ENCODE measurements around the gene IL22RA1.

Gene IL22RA1, protein sequence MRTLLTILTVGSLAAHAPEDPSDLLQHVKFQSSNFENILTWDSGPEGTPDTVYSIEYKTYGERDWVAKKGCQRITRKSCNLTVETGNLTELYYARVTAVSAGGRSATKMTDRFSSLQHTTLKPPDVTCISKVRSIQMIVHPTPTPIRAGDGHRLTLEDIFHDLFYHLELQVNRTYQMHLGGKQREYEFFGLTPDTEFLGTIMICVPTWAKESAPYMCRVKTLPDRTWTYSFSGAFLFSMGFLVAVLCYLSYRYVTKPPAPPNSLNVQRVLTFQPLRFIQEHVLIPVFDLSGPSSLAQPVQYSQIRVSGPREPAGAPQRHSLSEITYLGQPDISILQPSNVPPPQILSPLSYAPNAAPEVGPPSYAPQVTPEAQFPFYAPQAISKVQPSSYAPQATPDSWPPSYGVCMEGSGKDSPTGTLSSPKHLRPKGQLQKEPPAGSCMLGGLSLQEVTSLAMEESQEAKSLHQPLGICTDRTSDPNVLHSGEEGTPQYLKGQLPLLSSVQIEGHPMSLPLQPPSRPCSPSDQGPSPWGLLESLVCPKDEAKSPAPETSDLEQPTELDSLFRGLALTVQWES

DNA sequence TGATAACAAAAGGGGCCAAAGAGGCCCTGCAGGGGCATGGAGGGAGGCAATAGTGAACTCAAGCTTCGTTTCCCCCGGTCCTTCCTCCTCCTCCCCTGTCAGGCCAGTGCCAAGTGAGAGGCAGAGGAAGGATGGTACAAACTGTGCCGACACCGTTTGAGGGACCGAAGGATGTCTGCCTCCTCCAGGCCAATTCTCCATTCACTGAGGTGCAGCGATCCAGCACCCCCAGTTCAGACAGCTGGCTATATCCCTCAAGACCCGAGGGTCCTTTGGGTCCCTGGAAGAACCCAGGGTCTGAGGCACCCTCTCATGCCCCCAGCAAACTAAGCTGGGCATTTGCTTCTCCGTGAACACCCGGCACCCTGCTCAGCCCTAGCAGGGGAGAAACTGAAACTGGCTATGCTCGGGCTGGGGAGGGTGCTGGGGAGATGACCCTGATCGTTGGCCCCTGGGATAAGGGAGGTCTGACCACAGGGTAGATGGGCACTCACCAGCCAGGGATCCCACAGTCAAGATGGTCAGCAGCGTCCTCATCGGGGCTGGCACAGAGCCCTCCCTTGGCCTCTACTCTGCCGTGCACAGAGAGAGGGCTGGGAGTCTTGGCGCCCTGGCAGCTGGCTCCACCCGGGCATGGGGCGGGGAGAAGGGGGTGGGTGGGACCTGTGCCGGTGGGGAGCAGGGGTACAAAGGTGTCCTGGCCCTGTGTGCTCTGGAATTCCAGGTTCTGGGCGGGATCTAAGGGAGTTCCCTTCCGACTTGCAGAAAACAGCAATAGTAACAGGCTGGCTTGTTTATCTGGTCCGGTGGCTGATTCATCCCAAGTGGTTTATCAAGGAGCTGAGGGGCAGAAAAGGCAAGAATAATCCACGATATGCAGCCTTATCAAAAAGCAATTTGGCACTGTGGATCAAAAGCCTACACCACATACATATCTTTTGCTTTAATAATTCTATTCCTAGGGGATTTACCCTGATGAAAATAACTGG is at the start of gene IL22RA1:
Gene IL22RA1, minus strand, starts transcription at position 595 of the 989 bp plus-strand sequence. Its CDS starts 58 bp downstream, at position 537.
- DNase-seq: no peak

DNA sequence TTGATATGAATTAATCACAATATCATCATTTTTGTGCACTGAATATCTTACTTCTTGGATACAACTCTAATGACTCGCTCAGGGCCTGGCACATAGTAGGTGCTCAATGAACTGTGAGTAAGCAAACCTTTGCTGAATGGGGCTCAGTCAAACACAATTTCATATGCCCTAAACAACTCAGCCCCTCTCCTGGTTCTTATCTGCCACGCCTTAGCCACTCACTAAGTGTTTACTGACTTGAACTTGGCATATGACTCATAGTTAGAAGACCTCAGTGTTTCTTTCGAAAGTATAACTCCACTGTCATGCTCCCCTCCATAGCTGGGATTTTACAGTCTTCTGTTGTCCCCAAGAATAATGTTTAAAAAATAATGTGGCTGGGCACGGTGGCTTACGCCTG is 48.9 kb upstream of the IL22RA1 start:
- DNase-seq: no peak

DNA sequence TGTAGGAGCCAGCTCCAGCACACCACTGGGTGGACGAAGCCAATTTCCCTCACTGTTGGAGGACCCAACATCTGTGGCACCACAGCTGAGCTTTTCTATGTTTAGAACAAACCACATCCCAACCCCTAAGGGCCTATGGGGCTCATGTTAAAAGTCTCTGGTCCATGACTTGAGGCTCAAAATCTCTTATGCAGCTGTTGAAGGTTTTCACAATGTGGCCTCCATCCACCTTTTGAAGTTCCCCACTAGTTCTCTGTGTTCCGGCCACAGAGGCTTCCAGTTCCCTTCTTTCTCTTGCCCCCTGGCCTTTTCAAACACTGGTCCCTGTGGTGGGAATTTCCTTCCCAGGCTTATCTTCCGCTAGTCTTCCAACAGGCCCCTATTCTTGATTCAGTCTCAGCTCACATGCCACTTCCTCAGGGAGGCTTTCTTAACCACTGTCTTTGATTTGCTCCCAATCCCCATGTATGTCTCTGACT is 48.1 kb upstream of the IL22RA1 start:
- no peak for DNase-seq

DNA sequence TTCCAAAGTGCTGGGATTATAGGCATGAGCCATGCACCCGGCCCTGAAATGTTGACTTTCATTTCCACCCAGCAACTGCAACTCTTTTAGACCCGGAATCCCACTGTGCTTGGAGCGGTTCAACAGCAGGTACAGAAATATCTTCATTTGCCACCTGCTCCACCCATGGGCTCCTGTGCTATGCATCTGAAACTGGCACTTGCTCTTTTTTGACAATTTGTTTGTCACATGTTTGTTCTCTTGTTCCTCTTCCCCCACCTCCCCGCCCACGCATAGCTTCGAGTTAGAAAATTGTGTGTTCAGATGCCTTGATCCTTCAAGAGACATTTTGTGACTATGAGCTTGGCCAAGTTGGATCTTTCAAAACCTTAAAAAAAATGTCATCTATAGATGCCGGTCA is 46.6 kb upstream of the IL22RA1 start:
- DNase-seq: no peak

DNA sequence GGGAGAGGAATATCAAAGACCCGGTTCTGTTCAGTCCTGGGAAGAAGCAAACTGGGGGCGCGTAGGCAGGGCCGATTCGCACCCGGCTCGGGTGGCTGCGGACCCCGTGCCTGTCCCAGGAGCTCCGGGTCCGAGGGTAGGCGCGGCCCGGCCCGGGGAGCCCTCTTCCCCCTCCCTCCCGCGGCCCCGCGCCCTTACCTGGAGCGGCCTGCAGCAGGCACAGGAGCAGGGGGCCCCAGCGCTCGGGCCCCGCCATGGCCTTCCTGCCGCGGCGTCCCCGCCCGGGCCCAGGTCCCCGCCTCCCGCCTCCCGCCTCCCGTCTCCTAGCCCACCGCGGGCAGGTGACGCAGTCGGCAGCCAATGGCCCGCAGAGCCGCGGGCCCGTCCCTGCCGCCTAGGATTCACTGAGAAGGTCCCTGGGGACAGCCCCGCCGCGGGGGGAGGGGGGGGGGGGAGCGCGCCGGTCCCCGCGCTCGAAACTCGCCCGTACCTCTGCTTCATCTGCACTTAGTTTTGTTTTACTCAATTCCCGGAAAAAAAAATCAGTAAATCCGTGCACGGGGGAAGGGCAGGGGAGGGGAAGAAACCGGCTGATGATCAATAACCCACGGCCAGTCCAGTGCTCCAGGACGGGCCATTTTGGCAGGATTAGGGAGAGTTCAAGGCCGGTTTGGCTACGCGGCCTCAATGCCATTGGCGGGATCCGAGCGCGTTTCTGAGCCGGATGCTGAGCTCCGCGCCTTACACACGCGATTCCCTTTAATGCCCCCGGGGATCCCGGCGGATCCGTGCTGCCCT is 44.3 kb upstream of the IL22RA1 start, which contains the start of gene IFNLR1:
Gene IFNLR1, minus strand, starts transcription at position 297 of the 798 bp plus-strand sequence. Its CDS starts 41 bp downstream, at position 256.
- DNase-seq: no peak

DNA sequence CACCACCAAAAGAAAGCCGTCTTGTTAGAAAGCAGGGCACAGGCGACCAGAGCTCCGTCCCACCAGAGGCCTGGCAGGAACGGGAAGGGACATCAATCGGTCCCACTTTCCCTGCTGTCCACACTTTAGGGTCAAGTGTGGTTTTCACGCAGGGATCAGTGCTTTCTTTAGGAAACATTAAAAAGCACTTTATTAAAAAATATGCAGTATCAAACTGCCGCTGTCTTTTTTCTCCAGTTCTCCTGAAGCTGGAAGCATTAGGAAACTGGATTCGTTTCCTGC is 43.7 kb upstream of the IL22RA1 start:
- DNase-seq: no peak

DNA sequence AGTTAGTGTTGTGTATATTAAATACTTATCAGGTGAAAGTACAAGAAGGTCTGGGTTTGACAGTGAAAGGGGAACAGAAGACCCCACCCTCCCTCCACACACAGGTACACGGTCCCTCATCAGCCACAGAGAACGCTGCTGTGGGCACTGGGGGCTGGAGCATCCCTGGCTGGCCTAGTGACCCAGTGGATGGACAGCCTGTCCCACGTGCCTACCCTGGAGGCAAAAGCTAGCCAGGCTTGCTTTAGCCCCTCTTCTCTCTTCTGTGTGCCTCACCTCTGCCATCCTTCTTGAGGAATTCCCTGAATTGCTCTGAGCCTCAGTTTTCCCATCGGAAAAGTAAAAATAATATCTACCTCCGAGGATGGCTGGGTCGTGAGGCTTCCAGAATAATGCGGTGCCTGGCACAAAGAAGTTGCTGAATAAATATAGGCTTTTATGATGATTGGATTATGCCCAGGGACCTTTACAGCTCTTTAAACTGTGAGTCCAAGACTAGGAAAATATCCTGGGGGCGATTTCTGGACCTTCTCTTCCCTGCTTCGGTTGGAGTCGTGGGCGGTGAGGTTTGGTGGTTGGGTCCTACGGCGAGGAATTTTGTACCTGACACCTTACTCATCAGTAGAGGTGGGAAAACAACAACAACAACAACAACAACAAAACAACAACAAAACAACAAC is 43.2 kb upstream of the IL22RA1 start:
- no peak for DNase-seq

DNA sequence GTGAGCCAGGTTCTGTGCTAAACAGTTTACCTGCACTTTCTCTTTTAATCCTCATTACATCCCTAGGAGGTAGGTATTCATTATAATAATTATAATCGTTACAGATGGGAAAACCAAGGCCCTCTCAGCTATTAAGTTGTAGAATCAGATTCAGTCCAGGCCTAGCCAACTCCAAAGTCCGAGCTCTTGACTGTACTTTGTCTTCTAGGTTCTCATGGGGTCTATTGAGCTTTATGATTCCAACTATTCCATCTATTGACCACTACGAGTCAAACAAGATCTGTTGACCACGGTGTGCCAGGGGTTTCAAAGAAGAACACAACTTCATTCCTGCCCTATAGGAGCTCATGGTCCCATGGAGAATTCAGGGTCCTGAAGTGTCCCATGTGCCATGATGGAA is 42.1 kb upstream of the IL22RA1 start:
- DNase-seq: no peak

DNA sequence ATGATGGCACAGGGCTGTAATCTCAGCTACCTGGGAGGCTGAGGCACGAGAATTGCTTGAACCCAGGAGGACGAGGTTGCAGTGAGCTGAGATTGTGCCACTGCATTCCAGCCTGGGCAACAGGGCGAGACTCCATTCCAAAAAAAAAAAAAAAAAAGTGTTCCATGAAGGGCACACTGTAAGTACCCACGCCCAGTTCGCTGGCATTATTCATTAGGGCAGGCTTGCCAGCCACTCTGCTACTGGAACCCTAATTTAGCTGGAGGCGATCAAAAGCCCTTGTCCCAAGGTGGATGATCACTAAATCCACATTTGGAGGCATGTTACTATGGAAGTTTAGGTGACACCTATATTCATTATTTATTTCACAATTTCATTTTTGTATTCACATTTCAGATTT is 39.1 kb upstream of the IL22RA1 start:
- no peak for DNase-seq

DNA sequence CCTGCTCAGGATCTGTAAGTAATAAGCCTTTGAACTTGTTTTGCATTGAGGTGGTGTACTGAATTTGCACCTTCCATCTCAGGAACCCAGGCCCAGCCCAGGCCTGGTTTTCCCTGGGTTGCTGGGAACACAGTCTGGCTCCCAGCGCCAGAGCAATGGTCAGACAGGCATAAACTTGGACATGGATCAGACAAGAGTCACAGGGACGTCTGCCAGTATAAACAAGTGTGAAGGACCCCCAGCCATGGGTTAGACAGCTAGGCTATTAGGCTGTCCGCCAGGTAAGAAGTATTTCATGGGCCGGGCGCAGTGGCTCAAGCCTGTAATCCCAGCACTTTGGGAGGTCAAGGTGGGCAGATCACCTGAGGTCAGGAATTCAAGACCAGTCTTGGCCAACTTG is 38.7 kb upstream of the IL22RA1 start:
- no peak for DNase-seq

DNA sequence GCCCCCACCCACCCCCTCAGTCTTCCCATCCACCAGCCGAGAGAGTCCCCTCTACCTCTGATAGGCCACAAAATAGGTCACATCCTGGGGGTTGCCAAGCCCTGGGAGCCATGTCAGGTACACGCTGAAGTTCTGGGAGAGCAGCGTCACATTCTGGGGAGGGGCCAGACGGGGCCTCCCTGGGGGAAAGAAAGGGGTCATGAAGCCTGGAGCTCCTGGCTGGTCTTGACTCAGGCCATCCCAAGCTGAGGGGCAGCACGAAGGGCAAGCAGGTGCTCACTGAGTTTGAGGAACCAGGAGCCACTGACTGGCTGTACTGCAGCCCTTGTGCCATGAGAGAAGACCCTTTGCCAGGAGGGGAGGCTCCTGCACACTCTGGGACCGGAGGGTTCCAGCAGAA is 37.7 kb upstream of the IL22RA1 start:
- DNase-seq: no peak

DNA sequence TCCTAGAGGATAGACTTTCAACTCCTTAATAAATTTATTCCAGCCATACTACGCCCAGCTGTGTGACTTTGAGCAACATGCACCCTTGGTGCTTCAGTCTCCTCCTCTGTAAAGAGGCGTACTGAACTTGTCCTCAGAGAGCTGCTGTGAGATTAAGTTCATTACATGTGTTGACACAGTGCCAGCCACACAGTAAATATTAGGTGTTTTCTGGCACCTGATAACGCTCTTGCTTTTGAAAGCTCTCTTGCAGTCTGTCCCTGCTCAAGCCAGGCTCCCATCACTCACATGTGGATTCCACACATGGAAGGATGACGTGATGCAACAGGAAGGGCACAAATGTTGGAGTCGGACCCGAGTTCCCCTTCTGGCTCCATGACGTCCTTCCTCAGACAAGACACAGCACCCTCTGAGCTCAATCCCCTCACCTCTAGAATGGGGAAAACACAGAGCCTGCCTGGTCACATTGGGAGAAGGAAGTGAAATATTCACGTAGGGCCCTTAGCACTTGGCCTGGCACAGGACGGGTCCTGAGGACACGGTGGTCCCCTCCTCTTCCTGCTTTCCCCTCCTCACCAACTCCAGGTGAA is 36.4 kb upstream of the IL22RA1 start:
- DNase-seq: no peak

DNA sequence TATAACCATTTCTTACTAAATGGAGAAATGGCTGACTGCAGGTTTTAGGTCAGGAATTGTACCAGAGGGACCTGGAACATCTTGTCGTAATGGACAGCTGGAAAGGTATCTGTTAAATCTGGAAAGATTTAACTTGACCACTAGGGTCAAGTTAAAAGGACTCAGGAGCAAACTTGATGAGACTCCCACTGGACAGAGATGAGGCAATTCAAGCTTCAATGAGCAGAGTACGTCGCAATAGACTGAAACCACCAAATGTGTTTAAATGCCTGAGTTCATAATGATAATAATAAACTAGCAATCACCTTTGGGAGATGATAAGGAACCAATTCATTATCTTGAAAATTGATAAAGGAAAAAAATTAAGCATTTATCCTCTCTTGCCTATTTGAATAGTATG is 35.5 kb upstream of the IL22RA1 start:
- no peak for DNase-seq

DNA sequence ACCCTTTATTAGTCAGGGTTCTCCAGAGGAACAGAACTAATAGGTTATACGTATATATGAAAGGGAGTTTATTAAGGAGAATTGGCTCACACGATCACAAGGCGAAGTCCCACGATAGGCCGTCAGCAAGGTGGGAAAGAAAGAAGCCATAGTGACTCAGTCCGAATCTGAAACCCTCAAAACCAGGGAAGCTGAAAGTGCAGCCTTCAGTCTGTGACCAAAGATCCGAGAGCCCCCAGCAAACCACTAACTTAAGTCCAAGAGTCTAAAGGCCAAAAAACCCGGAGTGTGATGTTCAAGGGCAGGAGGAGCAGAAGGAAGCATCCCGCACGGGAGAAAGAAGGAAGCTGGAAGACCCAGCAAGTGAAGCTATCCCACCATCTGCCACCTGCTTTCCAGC is 34.2 kb upstream of the IL22RA1 start:
- DNase-seq: no peak

DNA sequence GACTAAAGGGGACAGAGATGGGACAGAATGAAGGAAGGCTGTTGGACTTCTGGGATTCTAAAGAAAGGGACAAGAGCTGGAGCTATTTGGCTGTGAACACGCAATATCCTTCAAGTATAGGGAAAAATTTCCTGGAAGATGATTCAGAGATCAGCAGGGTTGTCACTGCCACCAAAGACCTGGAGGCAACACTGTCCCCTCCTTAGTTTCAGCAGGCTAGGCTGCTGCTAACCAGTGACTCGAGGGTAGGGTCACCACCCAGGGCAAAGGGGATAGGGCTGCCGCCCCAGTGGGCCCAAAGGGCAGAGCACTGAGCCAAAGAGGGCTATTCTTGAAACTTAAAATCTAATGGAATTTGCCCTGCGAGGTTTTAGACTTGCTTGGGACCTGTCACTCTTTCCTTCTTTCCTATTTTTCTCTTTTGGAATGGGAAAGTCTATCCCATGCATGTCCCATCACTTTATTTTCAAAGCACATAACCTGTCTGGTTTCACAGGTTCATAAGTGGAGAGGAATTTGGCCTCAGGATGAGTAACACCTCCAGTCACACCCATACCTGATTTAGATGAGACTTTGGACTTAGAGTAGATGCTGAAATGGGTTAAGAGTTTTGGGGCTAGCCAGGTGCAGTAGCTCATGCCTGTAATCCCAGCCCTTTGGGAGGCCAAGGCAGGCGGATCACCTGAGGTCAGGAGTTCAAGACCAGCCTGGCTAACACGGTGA is 32.3 kb upstream of the IL22RA1 start:
- no peak for DNase-seq

DNA sequence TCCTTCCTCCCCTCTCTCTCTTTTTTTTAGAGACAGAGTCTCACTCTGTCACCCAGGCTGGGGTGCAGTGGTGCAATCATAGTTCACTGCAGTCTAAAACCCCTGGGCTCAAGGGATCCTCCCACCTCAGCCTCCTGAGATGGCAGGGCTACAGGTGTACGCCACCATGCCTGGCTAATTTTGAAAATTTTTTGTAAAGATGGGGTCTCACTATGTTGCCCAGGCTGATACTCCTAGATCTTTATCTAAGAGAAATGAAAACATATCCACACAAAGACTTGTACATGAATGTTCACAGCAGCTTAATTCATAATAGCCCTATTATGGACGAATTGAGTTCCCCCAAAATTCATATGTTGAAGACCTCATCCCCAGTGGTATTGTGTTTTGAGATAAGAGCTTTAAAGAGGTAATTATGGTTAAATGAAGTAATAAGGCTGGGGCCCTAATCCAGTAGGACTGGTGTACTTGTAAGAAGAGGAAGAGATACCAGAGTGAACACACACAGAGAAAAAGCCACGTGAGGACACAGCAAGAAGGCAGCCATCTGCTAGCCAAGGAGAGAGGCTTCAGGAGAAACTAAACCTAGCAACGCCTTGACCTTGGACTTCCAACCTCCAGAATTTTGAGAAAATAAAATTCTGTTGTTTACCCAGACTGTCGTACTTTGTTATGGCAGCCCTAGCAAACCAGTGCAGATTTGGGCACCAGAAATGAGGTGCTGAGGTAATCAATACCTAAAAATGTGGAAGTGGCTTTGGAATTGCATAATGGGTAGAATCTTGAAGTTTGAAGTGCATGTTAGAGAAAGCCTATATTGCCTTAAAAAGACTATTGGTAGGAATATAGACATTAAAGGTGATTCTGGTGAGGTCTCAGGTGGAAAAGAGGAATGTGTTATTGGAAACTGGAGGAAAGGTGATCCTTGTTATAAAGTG is 31.0 kb upstream of the IL22RA1 start:
- no peak for DNase-seq

DNA sequence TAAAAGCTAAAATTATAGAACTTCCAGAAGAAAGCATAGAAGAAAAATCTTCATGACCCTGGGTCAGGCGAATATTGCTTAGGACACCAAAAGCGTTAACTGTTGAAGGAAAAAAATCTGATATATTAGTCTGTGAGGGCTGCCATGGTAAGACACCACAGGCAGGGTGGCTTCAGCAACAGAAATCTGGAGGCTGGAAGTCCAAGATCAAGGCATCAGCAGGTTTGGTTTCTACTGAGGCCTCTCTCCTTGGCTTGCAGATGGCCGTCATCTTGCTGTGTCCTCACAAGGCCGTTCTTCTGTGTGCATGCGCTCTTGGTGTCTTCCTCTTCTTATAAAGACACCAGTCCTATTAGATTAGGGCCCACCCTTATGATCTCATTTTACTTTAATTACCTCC is 29.7 kb upstream of the IL22RA1 start:
- DNase-seq: no peak

DNA sequence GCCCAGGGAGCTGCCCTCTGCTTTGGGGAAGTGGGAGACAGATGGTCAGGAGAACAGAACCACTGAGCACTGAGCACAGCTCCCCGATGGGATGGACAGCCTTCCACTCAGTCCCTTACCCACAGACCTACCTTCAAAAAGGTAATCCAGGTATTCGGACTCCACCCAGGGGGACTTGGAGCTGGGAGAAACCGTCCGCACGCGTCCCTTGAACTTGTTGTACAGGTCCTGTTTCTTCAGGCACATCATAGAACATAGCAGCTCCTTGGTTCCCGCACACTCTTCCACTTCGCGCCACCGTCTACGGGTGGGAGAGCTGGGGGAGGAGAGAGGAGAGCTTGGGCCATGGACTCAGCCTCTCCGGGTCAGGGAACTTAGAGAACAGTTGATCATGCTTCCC is 26.3 kb upstream of the IL22RA1 start:
- no peak for DNase-seq

DNA sequence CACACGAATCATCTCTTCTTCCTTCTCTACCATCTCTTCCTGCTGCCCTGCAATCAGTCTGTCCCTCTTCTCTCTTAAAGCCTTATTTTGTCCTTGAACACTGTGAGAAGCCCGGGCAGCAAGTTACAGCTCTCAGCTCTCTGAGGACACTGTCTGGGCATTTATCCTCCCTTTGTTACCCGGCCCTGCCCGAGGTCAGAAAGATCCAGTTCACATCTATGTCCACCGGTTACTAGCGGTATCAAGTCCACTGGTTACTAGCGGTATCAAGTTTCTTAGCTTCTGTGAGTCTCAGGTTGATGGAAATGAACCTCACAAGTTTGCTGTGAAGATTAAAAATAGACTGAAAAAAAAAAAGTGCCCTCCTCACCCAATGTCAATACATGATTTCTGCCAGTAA is 25.3 kb upstream of the IL22RA1 start:
- no peak for DNase-seq

DNA sequence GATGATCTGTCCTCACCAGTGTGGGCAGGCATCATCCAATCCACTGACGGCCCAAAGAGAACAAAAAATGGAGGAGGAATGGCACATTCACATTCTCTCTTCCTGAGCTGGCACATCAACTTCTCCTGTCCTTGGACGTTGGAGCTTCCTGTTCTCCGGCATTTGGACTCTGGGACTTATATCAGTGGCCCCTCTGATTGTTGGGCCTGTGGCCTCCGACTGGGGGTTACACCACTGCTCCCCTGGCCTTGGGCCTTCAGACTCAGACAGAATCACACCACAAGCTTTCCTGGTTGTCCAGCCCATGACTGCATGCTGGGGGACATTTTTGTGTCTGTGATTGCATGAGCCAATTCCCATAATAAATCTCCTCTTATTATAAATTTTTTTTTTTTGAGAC is 24.1 kb upstream of the IL22RA1 start:
- no peak for DNase-seq
